HG02981 (cell line): ENCODE results near the gene SAXO2.
"Not testable (repeated sequence)": the region's sequence is repeated elsewhere in the genome, so short reads cannot be mapped to it uniquely, and the experiment has no call there.

Experiments used
- ATAC-seq: cut with Tn5 transposase; IDR thresholded peaks from one replicate; pipeline ENCODE4 v1.9.1; 2021; ENCODE audit warnings: mild to moderate bottlenecking, moderate library complexity; ENCODE audit not compliant: unreplicated experiment

Gene SAXO2

DNA sequence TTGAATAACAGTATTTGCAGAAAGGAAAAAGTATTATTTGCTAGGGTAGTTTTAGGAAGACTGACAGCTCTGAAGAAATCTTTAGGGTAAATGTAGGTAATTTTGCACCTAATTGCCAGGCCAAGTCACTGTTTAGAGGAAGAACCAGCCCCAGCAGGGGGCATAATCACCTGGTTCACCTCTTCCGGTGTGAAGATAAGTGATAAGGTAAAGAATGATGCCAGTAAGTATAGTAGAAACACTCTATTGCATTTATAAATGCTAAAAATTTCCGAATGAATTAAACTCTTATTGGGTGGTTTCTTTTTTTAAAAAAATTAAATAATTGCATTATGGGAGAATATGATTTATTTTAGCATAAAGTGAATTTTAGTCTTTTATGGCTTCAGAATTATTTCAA lies 21.8 kb downstream of the SAXO2 start:
- not testable (repeated sequence) for ATAC-seq

DNA sequence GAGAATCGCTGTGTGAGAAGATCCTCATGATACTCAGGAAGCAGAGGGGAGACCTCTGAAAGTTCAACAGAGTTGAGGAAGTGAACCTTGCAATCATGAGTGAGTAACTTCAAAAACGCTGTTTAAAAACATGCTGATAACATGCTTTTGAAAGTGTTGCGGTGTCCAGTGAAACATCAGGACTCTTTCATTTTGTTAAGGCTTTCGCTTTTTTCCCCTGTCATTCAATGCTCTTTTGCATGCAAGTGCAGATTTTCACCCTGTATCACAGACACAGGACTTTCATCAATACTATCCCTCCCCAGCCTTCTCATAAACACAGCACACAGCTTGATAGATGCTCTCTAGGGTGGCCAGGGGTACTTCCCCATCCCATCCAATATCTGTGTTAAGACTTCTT lies 23.9 kb downstream of the SAXO2 start:
- peak; percentile 69 for ATAC-seq

DNA sequence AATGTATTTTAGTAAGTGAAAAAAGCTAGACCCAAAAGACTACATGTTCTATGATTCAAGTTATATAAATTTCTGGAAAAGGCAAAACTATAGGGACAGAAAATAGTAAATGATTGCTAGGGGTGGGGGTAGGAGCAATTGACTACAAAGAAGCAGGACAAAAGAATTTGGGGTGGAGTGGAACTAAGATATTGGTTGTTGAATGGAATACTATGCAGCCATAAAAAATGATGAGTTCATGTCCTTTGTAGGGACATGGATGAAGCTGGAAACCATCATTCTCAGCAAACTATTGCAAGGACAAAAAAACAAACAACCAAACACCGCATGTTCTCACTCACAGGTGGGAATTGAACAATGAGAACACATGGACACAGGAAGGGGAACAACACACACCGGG lies 25.6 kb downstream of the SAXO2 start:
- ATAC-seq, result not testable (repeated sequence)

DNA sequence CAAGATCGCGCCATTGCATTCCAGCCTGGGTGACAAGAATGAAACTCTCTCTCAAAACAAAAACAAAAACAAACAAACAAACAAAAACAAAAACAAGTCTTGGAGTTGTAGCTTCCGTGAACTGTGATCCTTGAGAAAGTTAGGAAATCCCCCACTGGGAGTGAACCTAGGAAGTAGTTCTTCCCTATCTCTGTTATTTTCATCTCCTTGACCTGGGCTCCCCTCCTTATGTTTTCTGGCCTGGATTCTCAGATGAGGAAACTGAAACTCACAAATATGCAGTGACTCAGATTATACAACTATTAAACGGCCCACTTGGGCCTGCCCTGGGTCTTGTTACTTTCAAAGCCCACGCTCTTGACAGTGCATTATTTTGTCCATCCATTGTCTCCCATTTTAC lies 29.7 kb downstream of the SAXO2 start:
- ATAC-seq, result no peak

DNA sequence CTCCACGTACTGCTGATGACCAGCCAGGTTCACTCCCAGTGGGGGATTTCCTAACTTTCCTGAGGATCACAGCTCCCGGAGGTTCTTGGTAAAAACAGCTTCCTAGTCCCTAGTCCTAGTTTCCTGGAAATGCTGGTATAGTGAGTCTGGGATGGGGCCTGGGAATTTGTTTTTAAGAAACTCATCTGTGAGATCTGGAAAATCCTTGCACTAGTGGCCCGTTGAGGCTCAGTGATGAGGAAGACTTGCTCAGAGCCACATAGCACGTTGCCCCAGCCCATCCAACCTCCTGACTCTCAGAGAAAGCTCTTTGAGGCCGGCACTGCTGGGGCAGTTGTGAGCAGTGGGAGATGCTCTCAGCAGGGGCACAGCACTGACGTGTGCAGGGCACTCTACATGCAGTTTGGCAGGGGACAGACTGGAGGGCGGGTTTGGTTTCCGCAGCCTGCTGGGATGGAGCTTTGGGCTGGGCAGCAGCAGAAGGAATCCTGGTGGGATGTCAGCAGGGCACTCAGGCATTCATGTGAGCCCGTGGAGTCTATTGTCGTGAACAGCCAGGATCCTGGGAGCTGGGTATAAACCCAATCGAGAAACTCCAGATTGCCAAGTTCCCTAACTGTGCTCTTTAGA lies 31.6 kb downstream of the SAXO2 start:
- ATAC-seq, result no peak

GRCh38 chr15:82297546-82297945 lies 34.9 kb downstream of the SAXO2 start:
- no peak for ATAC-seq

DNA sequence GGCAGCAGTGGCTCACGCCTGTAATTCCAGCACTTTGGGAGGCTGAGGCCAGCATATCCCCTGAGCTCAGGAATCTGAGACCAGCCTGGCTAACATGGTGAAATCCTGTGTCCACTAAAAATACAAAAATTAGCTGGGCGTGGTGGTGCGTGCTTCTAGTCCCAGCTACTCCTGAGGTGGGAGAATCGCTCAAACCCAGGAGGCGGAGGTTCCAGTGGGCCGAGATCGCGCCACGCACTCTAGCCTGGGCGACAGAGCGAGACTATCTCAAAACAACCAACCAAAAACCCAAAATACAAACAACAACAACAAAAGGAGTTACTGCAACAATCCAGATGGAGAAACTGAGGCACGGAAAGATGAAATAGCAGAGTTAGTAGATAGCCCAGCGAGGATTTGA lies 35.4 kb downstream of the SAXO2 start:
- no peak for ATAC-seq

DNA sequence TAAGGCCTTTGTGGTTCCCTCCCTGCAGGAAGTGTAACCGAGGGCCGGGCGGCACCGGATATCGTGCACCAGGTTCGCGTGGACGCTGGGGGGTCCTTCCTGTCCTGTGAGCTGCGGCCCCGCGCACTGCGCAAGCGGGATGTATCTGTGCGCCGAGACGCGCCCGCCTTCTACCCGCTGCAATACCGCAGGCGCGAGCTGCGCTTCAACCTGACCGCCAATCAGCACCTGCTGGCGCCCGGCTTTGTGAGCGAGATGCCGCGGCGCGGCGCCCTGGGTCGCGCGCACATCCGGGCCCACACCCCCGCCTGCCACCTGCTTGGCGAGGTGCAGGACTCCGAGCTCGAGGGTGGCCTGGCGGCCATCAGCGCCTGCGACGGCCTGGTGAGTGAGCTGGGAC lies 35.9 kb downstream of the SAXO2 start:
- ATAC-seq, result no peak

GRCh38 chr15:82299511-82299914 lies 36.9 kb downstream of the SAXO2 start:
- ATAC-seq, result not testable (repeated sequence)

- ATAC-seq, result not testable (repeated sequence)
Measured at GRCh38 chr15:82300326-82300725, 37.7 kb downstream of the SAXO2 start.

GRCh38 chr15:82300883-82301282 lies 38.3 kb downstream of the SAXO2 start:
- no peak for ATAC-seq

- no peak for ATAC-seq
Measured at GRCh38 chr15:82301296-82302016, 38.8 kb downstream of the SAXO2 start.

DNA sequence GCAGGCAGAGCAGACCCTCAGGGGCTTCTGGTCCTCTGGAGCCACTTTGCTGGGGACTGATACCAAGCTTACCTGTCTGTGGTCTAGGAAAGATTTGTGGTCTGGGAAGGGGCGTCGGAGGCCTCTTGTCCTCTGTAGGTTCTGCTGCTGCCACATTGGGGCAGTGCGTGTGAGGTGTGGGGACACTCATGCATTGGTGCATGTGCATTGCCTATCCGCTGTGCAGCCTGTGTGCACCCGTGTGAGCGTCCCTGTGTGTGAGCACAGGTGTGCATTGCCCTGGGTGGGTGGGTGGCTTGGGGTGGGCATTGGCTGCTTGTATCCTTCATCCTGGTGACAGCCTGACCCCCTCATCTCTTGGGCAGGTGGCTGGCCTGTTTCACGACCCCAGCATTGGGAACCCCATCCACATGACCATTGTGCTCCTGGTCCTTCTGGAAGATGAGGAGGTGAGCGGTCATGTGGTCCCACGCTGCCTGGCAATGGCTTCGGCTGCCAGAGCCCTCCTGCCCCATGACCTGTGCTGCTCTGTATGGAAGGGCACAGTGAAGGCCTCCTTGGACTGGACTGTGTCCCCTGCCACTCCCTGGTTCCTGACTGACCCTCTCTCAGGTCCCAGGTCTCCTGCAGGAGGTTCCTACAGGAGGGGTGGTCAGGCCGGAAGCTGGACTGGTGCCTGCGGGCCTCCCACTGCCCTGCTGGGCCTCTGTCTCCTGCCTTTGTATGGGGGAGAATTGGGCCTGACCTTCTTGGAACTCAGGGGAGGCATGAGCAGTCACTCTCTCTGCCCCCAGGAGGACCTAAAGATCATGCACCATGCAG lies 41.5 kb downstream of the SAXO2 start:
- no peak for ATAC-seq

DNA sequence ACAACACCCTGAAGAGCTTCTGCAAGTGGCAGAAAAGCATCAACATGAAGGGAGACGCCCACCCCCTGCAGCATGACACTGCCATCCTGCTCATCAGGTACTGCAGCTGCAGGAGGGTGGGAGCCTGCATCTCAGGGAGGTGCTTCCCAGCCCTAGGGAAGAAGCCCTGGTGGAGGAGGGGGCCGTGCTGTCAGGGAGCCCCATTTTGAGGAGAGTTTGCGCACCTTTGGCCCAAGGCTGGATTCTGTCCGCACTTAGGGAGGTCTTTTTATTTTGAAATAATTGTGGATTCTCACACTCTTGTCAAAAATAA lies 42.1 kb downstream of the SAXO2 start:
- no peak for ATAC-seq

- no peak for ATAC-seq
Measured at GRCh38 chr15:82305621-82306048, 43.0 kb downstream of the SAXO2 start.

GRCh38 chr15:82306791-82307713 lies 44.4 kb downstream of the SAXO2 start:
- ATAC-seq, result no peak

DNA sequence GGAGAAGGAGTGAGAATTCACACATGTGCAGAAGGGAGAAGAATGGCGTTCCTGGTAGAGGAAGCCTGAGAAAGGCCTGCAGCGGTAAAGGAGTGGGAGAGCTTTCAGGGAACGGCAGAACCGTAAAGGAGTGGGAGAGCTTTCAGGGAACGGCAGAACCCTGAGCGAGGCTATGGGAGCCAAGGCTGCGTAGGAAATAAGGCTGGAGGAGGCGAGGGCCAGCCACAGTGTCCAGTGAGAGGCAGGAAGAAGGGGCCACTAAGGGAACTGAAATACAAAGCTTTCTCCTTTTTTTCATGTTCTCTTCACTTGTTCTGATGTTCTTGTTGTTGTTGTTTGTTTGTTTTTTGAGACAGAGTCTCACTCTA lies 45.1 kb downstream of the SAXO2 start:
- ATAC-seq, result no peak

DNA sequence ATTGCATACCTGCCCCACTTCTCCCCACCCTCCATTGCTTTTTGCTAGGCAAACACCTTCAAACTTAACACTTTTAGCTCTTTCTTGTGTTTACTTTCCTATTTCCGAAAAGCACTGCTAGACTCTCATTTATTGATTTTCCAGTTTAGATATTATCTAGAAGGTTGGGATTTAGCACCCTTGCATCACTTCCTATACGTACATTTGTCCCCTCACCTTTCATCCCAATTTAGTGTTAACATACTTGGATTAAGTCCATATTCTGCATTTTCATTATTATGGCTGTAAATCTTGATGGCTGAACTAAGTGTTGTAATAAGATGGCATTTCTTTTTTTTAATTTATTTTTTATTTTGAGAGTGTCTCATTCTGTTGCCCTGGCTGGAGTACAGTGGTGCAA lies 47.2 kb downstream of the SAXO2 start:
- no peak for ATAC-seq

GRCh38 chr15:82311321-82311720 lies 48.7 kb downstream of the SAXO2 start:
- not testable (repeated sequence) for ATAC-seq

- no peak for ATAC-seq
Measured at GRCh38 chr15:82312586-82313349, 50.1 kb downstream of the SAXO2 start.
